IMR-90 (cell line): ENCODE results near the gene TRIM33.

Source experiments
- MAFK ChIP-seq: IDR thresholded peaks from 2 replicates; pipeline ENCODE4 v1.6.1; 2012; ENCODE audit warnings: low read depth, low read length, improper control_type of control experiment
- POLR2A ChIP-seq: IDR thresholded peaks from 2 replicates; pipeline ENCODE4 v1.6.1; 2012; ENCODE audit warnings: mild to moderate bottlenecking, low read depth, low read length
- RFX5 ChIP-seq: IDR thresholded peaks from 2 replicates; pipeline ENCODE4 v1.8.0; 2012; ENCODE audit warnings: low read depth, mild to moderate bottlenecking, low read length, moderate library complexity
- SMC3 ChIP-seq: fragments of 150-350 bp; IDR thresholded peaks from 2 replicates; pipeline ENCODE4 v1.6.1; 2016; ENCODE audit warnings: low read depth, mild to moderate bottlenecking, antibody characterized with exemption, low read length, moderate library complexity
- TF ChIP-seq, protein P1 (sequence below): conservative IDR thresholded peaks from 2 replicates; pipeline ENCODE4 v1.5.1; 2012; ENCODE audit warnings: mild to moderate bottlenecking, low read depth, low read length, improper control_type of control experiment

DNA sequence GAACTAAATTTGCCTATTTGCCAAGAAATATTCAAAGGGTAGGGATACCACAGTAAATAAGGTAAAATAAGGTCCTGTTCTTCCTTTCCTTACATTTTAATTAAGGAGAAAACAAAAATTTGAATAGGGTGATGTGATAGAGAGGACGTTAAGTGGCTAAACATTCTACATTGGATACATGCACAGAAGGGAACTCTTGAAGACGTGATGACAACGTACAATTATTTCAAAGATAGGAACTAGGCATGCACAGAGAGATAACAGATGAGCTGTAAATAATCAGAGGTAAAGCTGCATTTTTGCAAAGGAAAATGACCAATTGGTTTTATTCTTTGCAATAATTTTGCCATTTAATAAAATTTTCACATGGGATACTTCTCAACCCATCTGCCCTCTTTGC lies 69.7 kb downstream of the TRIM33 start:
- TF ChIP-seq, protein P1, sequence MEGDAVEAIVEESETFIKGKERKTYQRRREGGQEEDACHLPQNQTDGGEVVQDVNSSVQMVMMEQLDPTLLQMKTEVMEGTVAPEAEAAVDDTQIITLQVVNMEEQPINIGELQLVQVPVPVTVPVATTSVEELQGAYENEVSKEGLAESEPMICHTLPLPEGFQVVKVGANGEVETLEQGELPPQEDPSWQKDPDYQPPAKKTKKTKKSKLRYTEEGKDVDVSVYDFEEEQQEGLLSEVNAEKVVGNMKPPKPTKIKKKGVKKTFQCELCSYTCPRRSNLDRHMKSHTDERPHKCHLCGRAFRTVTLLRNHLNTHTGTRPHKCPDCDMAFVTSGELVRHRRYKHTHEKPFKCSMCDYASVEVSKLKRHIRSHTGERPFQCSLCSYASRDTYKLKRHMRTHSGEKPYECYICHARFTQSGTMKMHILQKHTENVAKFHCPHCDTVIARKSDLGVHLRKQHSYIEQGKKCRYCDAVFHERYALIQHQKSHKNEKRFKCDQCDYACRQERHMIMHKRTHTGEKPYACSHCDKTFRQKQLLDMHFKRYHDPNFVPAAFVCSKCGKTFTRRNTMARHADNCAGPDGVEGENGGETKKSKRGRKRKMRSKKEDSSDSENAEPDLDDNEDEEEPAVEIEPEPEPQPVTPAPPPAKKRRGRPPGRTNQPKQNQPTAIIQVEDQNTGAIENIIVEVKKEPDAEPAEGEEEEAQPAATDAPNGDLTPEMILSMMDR: no peak
- TF ChIP-seq MAFK (no peak), RFX5 (no peak), POLR2A (no peak), SMC3 (no peak)
